T-helper 17 cell (primary cell): ENCODE measurements around the gene CCDC106. TPM values are rescaled to one million over a fixed set of nuclear protein-coding genes. Genes with fewer than 3 reads are reported as not detected.
A peak's percentile ranks its signal among the peaks of the same experiment; 100 is the strongest.

Experiments used
- ATAC-seq: fragments of 150-1000 bp; cut with Tn5 transposase; 2 replicates; pipeline ENCODE4 v1.10.0; 2021; ENCODE audit warnings: mild to moderate bottlenecking, moderate library complexity
- DNase-seq, 3 donors: peaks; one replicate each; pipeline versions ENCODE4 v3.0.0 to v3.0.0-alpha.2; 2020 to 2021
- H3K9me3 ChIP-seq: one replicate; pipeline ENCODE4 v1.7.0; 2013; ENCODE audit warnings: low read length, mild to moderate bottlenecking; ENCODE audit not compliant: control insufficient read depth, poor library complexity, severe bottlenecking
- H3K27ac Mint-ChIP-seq: one replicate; pipeline ENCODE4 v1.8.0; 2022; ENCODE audit warnings: mild to moderate bottlenecking, moderate library complexity, mixed read lengths
- H3K27me3 Mint-ChIP-seq: one replicate; pipeline ENCODE4 v1.8.0; 2022; ENCODE audit warnings: mixed read lengths
- H3K36me3 Mint-ChIP-seq: one replicate; pipeline ENCODE4 v1.8.0; 2022; ENCODE audit warnings: low read depth, mixed read lengths
- H3K4me1 Mint-ChIP-seq: one replicate; pipeline ENCODE4 v1.8.0; 2022; ENCODE audit warnings: mild to moderate bottlenecking, mixed read lengths
- H3K4me3 Mint-ChIP-seq: one replicate; pipeline ENCODE4 v1.8.0; 2022; ENCODE audit warnings: mild to moderate bottlenecking, moderate library complexity, mixed read lengths
- total RNA-seq, 4 donors: library from RNA in 2 of 4; stranded (reverse) in 2 of 4; gene quantifications; one replicate each; pipeline ENCODE4 v1.2.3 and lab custom pipeline; 2022 to 2026

Gene CCDC106
- total RNA-seq, 2 donors from 2014 or later = 1.1 to 1.6 TPM

DNA sequence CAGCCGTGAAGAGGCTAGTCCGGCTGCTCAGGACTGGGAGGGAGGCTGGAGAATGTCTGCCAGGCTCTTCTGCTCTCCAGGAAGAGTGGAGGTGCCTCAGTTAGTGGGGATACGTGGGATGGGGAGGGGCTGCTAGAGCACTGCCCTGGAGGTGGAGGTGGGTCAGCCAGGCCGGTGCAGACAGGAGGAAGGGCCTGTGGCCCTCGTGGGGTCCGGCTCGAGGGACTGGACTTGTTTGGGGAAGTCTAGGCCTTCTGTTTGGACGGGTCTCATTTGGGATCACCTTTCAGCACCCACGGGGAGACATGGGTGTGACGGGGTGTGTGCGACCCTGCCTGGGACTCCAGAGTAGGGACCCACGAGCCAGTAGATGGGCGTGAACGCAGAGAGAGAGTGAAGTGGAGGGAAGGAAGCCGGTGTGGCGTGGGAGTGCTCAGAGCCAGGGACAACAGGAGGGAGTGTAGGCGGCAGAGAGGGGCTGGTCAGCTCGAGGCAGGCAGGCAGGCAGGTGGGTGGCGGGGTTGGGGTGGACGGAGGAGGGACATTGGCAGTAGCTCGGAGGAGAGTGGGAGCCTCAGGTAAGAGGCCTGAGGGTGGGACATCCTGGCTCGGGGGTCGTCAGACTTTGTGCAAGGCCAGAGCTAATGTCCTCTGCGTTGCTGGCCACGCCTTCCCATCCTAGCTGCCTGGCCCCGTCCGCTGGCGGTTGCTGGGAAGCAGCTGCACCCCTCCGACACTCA, 38.5 kb downstream of the CCDC106 start:
- peaks cover 5% of the 10 kb centered on the region for H3K4me1 Mint-ChIP-seq
- H3K27me3 Mint-ChIP-seq = no peaks in the 10 kb centered on the region
- no peak for DNase-seq
- H3K4me3 Mint-ChIP-seq = no peak overlapping the region
- peak overlapping the region; percentile 79 for H3K27ac Mint-ChIP-seq
- no peak for ATAC-seq
- H3K9me3 ChIP-seq = no peaks in the 10 kb centered on the region
- H3K36me3 Mint-ChIP-seq = peaks cover 3% of the 10 kb centered on the region

DNA sequence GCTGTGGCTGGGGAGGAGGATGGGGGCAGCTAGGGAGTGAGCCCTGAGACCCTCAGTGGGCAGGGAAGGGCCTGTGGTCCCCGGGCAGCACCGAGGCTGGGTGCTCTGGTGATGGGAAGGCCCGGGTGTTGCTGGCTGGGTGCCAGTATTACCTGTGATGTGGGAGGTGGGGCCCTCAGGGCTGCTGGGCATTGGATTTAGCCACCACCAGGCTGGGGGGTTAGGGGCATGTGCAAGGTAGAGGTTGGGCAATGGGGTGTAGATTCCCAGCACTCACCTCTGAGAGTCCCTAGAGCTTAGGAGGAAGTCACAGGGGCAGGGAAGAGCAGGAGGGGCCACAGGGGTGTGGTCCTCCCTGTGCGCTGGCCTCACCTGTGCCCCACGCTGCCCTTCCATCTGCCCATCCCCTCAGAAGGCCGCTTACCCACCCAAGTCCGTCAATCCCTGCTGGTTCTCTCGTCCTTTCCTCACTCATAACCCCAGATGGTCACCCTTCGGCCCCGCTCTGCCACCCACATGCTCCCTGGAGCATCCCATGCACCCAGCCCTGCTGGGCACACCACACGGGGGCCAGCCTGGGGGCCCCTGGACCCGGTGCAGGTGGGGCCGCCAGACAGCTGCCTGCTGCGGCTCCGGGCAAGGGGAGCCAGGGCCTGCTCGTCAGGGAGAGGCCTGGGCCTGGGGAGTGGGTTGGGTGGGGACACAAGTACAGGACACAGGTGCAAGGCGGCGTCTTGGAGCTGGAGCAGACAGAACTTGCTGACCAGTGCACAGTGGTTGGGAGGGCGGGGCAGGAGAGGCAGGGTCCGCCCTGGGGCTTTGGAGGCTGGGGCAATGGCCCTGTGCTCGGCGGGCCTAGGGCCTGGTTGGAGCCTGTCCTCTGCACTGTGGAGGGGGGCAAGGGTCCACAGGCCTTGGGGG, 39.5 kb downstream of the CCDC106 start:
- peaks cover 5% of the 10 kb centered on the region for H3K4me1 Mint-ChIP-seq

DNA sequence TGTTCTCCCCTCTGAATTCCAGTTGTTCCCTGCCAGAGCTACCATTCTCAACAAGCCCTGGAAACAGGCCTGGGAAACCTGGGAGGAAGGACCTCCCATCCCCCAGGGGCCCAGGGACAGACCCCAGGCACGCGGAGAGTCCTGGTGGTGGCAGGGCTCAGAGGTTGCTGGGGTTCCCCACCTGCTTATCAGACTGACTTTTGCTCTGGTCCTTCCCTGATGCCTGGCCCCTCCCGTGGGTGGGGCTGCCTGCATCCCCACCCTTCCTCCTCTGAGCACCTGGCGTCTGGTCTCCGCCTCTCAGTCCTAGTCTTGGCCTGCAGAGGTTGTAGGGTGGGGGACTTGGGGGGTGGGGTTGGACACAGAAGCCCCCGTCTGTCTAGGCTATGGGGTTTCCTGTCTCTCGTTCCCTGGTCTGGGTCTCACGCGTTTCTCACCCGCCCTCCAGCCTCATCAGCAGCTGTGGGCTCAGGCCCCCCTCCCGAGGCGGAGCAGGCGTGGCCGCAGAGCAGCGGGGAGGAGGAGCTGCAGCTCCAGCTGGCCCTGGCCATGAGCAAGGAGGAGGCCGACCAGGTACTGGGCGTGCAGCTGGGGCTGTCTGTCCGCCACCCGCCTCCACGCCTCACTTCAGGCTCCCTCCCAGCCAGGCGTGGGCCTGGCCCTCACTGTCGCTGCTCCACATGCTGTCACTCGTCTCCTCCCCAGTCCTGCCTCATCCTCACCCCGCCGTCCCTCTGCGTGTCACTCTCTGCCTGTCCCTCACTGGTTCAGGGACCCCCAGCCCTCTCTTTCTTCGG, 40.6 kb downstream of the CCDC106 start:
- DNase-seq = no peak
- Mint-ChIP-seq H3K27ac (no peak overlapping the region), H3K27me3 (no peaks in the 10 kb centered on the region), H3K36me3 (peaks cover 3% of the 10 kb centered on the region), H3K4me3 (no peak overlapping the region), H3K4me1 (peaks cover 5% of the 10 kb centered on the region)
- H3K9me3 ChIP-seq = no peaks in the 10 kb centered on the region
- no peak for ATAC-seq

More for the DNA sequence above, 39.5 kb downstream of the CCDC106 start:
- Mint-ChIP-seq H3K27ac (peak overlapping the region; percentile 79), H3K27me3 (no peaks in the 10 kb centered on the region), H3K36me3 (peaks cover 3% of the 10 kb centered on the region), H3K4me3 (no peak overlapping the region)
- DNase-seq (no peak), ATAC-seq (no peak)
- H3K9me3 ChIP-seq = no peaks in the 10 kb centered on the region

DNA sequence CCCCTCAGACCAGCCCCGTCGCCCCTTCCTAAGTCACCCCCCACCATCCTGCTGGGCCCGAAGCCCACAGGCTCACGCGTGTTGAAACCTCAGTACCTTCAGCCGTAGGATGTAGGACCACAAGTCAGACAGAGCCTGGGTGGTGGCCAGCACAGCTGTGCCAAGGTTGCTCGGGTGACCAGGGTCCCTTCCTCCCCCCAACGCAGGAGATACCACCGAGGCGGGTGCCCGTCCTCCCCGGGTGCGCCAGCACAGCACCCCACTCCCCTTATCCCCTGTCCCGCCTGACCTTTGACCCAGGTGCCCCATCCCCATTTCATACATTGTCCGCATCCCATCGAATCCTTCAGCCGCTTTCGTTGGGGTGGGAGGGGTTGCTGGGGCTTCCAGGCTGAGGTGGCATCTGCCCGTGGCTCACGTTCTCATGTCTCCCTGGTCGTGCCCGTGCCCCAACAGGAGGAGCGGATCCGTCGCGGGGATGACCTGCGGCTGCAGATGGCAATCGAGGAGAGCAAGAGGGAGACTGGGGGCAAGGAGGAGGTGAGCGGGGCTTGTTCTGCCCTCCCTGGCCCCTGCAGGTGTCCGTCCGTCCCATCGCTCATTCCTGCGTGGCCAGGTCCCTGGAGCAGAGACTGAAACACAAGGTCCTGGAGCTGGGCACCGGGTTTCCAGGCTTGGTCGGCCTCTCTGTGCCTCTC, 41.5 kb downstream of the CCDC106 start:
- Mint-ChIP-seq H3K27ac (no peak overlapping the region), H3K4me3 (no peak overlapping the region), H3K4me1 (peaks cover 5% of the 10 kb centered on the region), H3K27me3 (no peaks in the 10 kb centered on the region), H3K36me3 (peaks cover 3% of the 10 kb centered on the region)
- H3K9me3 ChIP-seq = no peaks in the 10 kb centered on the region
- ATAC-seq (no peak), DNase-seq (no peak)

DNA sequence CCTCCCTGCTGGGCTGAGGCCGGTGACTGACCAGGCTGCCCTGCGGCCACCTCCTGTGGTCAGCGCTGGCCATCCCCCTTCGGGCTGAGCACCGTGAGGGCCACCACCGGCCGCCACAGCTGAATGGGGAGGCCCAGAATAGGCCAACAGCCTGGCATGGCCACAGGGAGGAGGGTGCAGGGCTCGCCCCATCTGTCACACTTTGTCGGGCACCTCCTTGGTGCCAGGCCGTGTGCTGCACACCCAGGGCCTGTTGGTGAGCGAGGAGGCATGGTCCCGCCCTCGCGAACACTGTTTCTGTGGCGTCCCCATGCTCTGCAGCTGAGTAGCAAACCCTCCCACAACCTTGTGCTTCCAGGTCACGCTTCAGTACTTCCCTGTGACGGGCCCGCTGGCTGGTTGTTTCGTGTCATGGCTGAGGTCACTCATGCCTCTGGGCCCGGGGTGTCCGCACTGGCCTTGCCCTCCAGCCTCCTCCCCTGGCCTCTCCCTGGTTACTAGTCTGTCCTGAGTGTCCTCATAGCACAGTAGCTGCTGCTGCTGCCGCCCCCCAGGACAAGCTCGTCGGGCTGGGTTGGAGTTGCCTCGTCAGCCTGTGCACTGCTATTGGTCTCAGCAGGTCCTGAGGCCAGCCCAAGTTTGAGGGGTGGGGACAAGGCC, 42.2 kb downstream of the CCDC106 start:
- Mint-ChIP-seq H3K36me3 (peaks cover 3% of the 10 kb centered on the region), H3K27ac (no peak overlapping the region), H3K4me1 (peaks cover 5% of the 10 kb centered on the region), H3K4me3 (no peak overlapping the region), H3K27me3 (no peaks in the 10 kb centered on the region)
- H3K9me3 ChIP-seq = no peaks in the 10 kb centered on the region
- ATAC-seq (no peak), DNase-seq (no peak)

DNA sequence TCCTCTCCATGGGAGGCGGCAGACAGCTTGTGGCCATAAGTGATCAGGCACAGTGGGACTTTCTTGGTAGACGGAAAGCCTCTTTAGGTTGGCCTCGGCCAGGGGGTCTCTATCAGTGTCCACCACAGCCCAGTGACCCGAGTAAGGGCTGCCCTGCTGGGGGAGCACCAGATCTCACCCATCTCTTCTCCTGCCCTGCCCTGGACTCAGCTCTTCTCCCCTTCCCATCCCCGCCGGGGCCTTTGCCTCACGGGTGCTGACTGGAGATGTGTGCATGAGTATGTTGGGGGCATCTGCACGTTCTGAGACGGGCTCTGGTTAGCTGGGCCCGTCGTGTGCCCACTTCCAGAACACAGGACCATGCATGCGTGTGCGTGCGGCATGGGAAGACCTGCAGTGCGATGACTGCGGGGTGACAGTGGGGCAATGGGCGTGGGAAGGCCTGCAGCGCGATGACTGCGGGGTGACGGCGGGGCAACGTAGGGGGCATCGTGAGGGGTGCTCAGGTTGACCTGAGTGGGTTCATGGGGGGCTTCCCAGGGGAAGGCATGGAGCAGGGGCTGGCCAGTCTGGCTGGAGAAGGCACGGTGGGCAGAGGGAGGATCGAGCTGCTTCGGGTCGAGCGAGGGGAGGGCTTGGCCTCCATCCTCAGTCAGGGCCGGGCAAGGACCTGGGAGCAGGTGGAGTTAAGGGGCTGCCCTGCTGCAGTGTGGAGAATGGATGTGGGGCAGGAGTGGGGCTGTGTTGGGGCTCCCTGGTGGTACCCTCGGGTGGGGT, 42.9 kb downstream of the CCDC106 start:
- ATAC-seq = no peak
- no peaks in the 10 kb centered on the region for H3K9me3 ChIP-seq
- H3K36me3 Mint-ChIP-seq = peaks cover 3% of the 10 kb centered on the region
- no peak overlapping the region for H3K27ac Mint-ChIP-seq
- H3K27me3 Mint-ChIP-seq = no peaks in the 10 kb centered on the region
- H3K4me1 Mint-ChIP-seq = peaks cover 5% of the 10 kb centered on the region
- no peak overlapping the region for H3K4me3 Mint-ChIP-seq
- no peak for DNase-seq

DNA sequence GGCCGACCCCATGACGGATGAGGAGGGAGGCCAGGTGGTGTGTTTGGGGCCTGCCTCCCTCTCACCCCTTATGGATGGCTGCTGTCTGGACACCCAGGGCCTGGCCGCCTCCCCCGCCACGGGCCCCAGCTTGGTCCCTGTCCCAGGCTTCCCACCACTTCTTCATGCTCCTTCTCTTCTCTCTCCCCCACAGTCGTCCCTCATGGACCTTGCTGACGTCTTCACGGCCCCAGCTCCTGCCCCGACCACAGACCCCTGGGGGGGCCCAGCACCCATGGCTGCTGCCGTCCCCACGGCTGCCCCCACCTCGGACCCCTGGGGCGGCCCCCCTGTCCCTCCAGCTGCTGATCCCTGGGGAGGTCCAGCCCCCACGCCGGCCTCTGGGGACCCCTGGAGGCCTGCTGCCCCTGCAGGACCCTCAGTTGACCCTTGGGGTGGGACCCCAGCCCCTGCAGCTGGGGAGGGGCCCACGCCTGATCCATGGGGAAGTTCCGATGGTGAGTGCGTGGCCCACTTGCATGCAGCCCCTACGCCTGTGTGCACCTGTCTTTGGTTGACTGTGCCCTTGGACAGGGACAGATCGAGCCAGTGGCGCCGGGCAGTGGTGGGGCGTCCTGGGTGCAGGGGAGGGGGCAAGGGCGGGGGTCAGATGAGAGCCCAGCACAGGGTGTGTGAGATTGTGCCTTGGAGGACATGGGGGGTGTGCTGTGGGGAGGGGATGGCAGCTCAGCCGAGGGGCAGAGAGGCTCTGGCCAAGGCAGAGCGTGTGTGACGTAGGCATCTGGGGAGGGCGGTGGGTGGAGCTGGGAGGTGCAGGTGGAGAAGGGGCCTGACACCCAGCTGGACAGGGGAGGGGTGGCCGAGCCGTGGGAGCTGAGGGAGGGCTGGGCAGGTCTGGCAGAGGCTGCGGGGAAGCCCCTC, 43.8 kb downstream of the CCDC106 start:
- ATAC-seq (no peak), DNase-seq (no peak)
- H3K9me3 ChIP-seq = no peaks in the 10 kb centered on the region
- peaks cover 2% of the 10 kb centered on the region for H3K36me3 Mint-ChIP-seq
- peaks cover 5% of the 10 kb centered on the region for H3K4me1 Mint-ChIP-seq
- no peaks in the 10 kb centered on the region for H3K27me3 Mint-ChIP-seq
- H3K4me3 Mint-ChIP-seq = no peak overlapping the region
- H3K27ac Mint-ChIP-seq = no peak overlapping the region

DNA sequence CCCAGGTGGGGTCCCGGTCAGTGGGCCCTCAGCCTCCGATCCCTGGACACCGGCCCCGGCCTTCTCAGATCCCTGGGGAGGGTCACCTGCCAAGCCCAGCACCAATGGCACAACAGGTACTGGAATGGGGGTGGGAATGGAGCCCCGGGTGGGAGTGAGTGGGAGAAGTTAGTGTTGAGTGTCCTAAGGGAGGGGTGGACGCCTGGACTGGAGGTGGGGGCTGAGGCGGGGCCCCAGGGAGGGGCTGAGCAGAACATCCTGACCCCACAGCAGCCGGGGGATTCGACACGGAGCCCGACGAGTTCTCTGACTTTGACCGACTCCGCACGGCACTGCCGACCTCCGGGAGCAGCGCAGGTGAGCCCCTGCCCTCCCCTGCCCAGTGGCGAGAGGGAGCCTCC, 44.7 kb downstream of the CCDC106 start:
- no peaks in the 10 kb centered on the region for H3K9me3 ChIP-seq
- Mint-ChIP-seq H3K27me3 (no peaks in the 10 kb centered on the region), H3K36me3 (peaks cover 2% of the 10 kb centered on the region), H3K4me3 (no peak overlapping the region), H3K4me1 (peaks cover 5% of the 10 kb centered on the region), H3K27ac (no peak overlapping the region)
- DNase-seq (no peak), ATAC-seq (no peak)

DNA sequence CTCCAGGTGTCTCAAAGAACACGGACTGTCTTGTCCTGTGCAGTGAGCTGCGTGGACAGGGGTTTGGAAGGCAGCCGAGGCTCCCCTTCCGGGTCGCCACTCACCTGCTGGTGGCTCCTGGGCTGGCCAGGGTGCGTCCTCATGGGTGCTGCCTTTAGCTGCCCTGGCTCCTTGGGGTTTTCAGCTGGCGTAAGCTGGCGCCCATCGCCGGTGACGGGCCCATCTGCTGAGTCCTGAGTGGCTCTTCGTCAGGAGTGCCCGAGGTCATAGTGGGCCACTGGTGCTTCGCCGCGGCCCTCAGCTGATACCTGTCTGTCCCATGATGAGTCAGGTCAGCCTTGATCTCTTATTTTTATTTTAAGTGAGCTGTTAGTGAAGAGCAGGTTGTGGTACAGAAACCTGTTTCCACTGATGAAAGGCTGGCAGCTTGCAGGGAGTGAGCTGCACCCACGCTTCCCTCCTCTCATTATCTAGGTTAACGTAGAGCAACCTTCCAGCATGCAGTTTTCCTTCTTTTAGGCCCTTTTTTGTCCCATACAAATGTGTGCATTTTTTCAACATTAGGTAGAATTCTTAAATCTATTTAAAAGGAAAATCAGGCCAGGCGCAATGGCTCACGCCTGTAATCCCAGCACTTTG, 45.4 kb downstream of the CCDC106 start:
- Mint-ChIP-seq H3K27ac (peak overlapping the region; percentile 21), H3K36me3 (peaks cover 3% of the 10 kb centered on the region)
- ATAC-seq = no peak

DNA sequence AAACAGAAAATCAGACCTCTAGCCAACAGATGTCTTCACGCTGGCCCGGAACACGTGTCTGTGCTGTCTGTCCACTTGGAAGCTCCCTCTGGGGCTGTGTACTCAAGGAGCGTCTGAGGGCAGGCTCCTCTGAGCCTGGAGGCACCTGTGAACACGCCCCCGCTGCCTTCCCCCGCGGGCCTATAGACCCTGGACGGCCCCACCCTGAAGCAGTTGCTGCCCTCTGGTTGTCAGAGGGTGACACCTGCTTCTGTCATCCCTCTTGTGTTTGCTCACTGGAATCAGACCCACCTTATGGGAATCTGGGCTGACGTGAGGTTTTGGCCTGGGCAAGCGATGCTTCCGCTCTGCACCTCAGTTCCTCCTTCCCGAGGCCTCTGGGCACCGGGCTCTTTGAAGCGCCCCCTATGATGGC, 46.2 kb downstream of the CCDC106 start:
- Mint-ChIP-seq H3K27ac (peak overlapping the region; percentile 21), H3K36me3 (peaks cover 5% of the 10 kb centered on the region), H3K27me3 (no peaks in the 10 kb centered on the region), H3K4me1 (no peaks in the 10 kb centered on the region), H3K4me3 (no peak overlapping the region)
- ATAC-seq (no peak), DNase-seq (no peak)
- H3K9me3 ChIP-seq = no peaks in the 10 kb centered on the region

More for the DNA sequence above, 45.4 kb downstream of the CCDC106 start:
- H3K4me1 Mint-ChIP-seq = peaks cover 2% of the 10 kb centered on the region
- no peaks in the 10 kb centered on the region for H3K27me3 Mint-ChIP-seq
- H3K4me3 Mint-ChIP-seq = no peak overlapping the region
- no peaks in the 10 kb centered on the region for H3K9me3 ChIP-seq
- no peak for DNase-seq
